ENCODE data around the gene DTNB.

DTNB gene

GRCh38 chr2:25401307-25402026 is 271.9 kb downstream of the DTNB start:
- in situ Hi-C loops (cut with HindIII; ENCODE audit: low sequenced_read_pairs), result no loop called here
- no peak overlapping the region for H3K4me3 ChIP-seq (ENCODE audit: low read depth, low read length)
- no peak for TF ChIP-seq CTCF (IDR thresholded peaks at IDR 0.05; ENCODE audit: low read depth, low read length, missing control alignments)
- DNase-seq (ENCODE audit: low read depth), result no peak

GRCh38 chr2:25400576-25401216 is 272.7 kb downstream of the DTNB start:
- no peak overlapping the region for H3K4me3 ChIP-seq (ENCODE audit: low read depth, low read length)
- no peak for DNase-seq (ENCODE audit: low read depth)
- in situ Hi-C loops (cut with HindIII; ENCODE audit: low sequenced_read_pairs), result no loop called here
- no peak for TF ChIP-seq CTCF (IDR thresholded peaks at IDR 0.05; ENCODE audit: low read depth, low read length, missing control alignments)

GRCh38 chr2:25400169-25400568 is 273.2 kb downstream of the DTNB start:
- H3K4me3 ChIP-seq (ENCODE audit: low read depth, low read length), result no peak overlapping the region
- TF ChIP-seq CTCF (IDR thresholded peaks at IDR 0.05; ENCODE audit: low read depth, low read length, missing control alignments), result no peak
- DNase-seq (ENCODE audit: low read depth), result no peak
- in situ Hi-C loops (cut with HindIII; ENCODE audit: low sequenced_read_pairs), result no loop called here

GRCh38 chr2:25398534-25398933 is 274.8 kb downstream of the DTNB start:
- no peak for TF ChIP-seq CTCF (IDR thresholded peaks at IDR 0.05; ENCODE audit: low read depth, low read length, missing control alignments)
- no peak overlapping the region for H3K4me3 ChIP-seq (ENCODE audit: low read depth, low read length)
- no peak for DNase-seq (ENCODE audit: low read depth)
- in situ Hi-C loops (cut with HindIII; ENCODE audit: low sequenced_read_pairs), result no loop called here

GRCh38 chr2:25397777-25398176 is 275.6 kb downstream of the DTNB start:
- no peak for DNase-seq (ENCODE audit: low read depth)
- in situ Hi-C loops (cut with HindIII; ENCODE audit: low sequenced_read_pairs), result no loop called here
- TF ChIP-seq CTCF (IDR thresholded peaks at IDR 0.05; ENCODE audit: low read depth, low read length, missing control alignments), result no peak
- no peak overlapping the region for H3K4me3 ChIP-seq (ENCODE audit: low read depth, low read length)

GRCh38 chr2:25389161-25389560 is 284.2 kb downstream of the DTNB start:
- no peak for DNase-seq (ENCODE audit: low read depth)
- TF ChIP-seq CTCF (IDR thresholded peaks at IDR 0.05; ENCODE audit: low read depth, low read length, missing control alignments), result no peak
- in situ Hi-C loops (cut with HindIII; ENCODE audit: low sequenced_read_pairs), result no loop called here
- no peak overlapping the region for H3K4me3 ChIP-seq (ENCODE audit: low read depth, low read length)
